NB4 (cell line): ENCODE results near the gene POLR2C.

Experiments
- DNase-seq: peaks from one replicate; pipeline ENCODE4 v3.0.0; 2010; ENCODE audit warnings: low read depth
- H3K4me3 ChIP-seq: one replicate; pipeline ENCODE4 v1.5.1; 2011; ENCODE audit warnings: mild to moderate bottlenecking, low read depth, low read length, moderate library complexity
- CTCF ChIP-seq: IDR thresholded peaks from one replicate; pipeline ENCODE4 v1.5.1; 2012; ENCODE audit warnings: low read depth, low read length
- MAX ChIP-seq: IDR thresholded peaks from 2 replicates; pipeline ENCODE4 v1.6.1; 2011; ENCODE audit warnings: low read depth, low read length
- MYC ChIP-seq: IDR thresholded peaks from 2 replicates; pipeline ENCODE4 v1.6.1; 2011; ENCODE audit warnings: low read depth, low read length
- POLR2A ChIP-seq: IDR thresholded peaks from 2 replicates; pipeline ENCODE4 v1.6.1; 2011; ENCODE audit warnings: mild to moderate bottlenecking; ENCODE audit not compliant: insufficient read length; ENCODE audit errors: extremely low read depth

POLR2C gene

DNA sequence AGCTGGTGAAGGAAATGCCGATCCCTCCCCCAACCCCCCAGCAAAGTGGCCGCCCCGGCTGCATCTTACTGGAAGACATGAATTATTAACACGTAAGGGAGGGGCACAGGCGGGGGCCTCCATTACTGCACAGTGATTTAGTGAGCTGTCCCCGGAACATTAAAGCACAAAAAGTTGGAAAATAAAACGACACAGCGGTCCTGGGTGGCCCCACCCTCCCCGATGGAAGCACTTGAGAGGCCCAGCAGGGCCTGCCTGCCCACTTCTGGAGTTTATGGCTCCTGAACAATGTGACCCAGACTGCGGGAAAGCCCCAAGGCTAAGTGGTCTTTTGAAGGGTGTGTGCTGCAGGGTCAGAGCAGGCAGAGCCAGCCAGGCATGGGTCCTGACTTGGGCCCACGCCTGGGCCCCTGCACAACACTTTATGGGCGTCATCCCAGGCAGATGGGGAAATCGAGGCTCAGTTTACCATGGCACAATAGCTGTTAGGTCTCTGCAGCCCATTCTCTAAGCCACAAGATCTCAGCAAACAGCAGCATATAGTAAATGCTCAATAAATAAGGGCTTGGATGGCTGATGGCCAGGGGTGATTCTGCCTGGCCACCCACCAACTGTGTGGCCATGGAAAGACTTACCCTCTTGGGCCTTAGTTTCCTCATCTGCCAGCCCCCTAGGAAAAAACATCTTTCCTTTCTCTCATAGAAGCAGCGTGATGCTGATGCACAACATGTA, 51.1 kb downstream of the POLR2C start:
- DNase-seq, result no peak
- TF ChIP-seq POLR2A (no peak), MYC (no peak), CTCF (no peak), MAX (no peak)
- H3K4me3 ChIP-seq, result no peak overlapping the region

DNA sequence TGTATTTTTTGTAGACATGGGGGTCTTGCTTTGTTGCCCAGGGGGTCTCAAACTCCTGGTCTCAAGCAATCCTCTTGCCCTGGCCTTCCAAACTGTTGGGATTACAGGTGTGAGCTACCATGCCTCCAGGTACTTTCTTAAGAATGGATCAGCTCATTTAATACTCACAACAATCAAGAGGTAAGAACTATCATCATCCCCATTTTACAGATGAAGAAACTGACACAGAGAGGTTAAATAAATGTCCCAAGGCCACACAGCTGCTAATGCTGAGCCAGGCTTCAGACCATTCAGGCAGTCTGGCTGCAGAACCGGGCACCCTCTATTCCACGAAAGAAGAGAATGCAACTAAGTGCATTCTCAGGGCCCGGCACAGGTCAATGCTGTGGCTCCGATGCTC, 51.9 kb downstream of the POLR2C start:
- H3K4me3 ChIP-seq, result no peak overlapping the region
- DNase-seq, result no peak
- TF ChIP-seq CTCF (no peak), POLR2A (no peak), MAX (no peak), MYC (no peak)

DNA sequence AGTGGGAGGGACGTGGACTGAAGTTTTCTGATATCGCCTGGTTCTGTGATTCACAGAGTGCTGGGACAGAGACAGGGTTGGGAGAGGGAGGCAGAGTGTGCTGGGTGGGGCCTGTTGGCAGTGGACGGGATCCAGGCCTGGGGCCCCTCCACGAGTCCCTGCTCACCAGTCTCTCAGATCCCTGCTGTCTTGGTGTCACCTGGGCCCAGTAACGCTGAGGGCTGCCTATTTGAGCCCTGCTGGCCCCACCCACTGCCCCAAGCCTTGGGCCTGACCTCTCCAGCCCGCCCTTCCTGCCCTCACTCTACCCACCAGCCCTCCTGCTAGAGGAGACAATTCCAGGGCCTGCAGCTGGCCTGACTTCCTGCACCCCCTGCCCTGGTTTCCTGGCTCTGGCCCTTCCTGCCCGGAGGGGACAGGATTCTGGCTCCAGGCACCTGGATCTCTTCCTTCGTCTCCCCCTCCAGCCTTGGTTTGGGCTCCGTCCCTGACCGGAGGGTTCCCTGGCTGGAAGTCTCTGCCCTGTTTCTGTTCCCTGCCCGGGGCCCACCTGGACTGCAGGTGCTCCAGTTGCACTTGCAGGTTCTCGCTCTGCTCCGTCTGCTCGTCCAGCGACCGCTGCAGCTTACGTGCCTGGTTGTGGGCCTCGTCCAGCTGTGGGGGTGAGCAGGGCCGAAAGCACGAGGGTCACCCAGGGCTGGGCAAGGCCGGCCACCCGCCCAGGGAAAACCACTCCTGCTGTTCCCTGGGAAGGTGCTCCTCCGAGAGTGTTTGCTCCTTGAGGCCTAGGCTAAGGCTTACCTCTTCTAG, 52.5 kb downstream of the POLR2C start:
- DNase-seq, result no peak
- H3K4me3 ChIP-seq, result no peak overlapping the region
- TF ChIP-seq POLR2A (no peak), MAX (no peak), MYC (no peak), CTCF (no peak)

GRCh38 chr16:57516176-57516725, 53.8 kb downstream of the POLR2C start:
- DNase-seq, result no peak
- no peak for TF ChIP-seq CTCF
- no peak for TF ChIP-seq MYC
- TF ChIP-seq POLR2A, result no peak
- no peak for TF ChIP-seq MAX
- H3K4me3 ChIP-seq, result no peak overlapping the region

DNA sequence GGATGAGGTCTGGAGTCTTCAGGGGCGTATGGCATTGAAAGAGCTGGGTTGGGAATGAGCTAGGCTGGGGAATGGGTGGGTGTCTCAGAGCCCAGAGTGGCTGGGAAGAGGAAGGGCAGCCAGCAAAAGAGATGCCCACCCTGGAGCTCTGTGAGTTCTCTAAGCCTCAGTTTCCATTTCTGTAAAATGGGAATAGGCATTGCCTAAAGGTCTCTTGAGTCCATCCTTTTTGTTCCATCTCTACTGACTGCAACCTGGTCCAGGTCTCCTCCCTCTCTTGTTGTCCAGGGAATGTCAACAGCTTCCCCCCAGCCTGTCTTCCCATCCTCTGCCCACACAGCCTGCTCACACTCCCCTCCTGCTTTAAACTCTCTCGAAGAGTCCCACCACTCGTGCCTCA, 54.3 kb downstream of the POLR2C start:
- DNase-seq, result no peak
- TF ChIP-seq MAX (no peak), CTCF (no peak), MYC (no peak), POLR2A (no peak)
- H3K4me3 ChIP-seq, result no peak overlapping the region
